Activated CD4-positive, alpha-beta T cell treated with anti-CD3 and anti-CD28 coated beads for 24 hours (primary cell): ENCODE measurements around the gene SACM1L.

ENCODE experiments used
- DNase-seq, 2 donors: peaks; one replicate each; pipeline ENCODE4 v3.0.0-alpha.2; 2020; ENCODE audit warnings: low read depth in 2 of 2

Gene SACM1L

DNA sequence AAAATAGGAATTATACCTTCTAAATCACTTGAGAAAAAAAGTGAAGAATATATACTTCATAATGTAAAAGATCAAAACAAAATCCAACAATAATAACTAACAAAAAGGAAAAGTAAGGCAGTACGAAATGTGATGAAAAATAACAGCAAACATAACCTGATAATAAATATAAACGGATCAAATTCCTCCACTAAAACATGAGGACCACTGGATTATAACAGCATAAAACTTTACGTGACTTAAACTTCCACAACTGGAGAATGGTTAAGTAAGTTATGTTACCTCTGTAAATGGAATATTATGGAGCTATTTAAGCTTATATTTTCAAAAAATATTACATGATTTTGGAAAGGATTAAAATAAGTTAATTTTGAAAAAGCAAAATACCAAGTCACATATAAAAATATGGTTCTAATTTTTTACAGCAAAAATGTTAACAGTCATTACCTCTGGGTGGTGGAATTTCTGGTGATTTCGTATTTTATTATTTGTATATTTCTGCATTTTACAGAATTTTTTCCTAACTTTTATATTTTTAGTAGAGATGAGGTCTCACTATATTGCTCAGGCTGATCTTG is 100.1 kb downstream of the SACM1L start:
- DNase-seq: no peak

DNA sequence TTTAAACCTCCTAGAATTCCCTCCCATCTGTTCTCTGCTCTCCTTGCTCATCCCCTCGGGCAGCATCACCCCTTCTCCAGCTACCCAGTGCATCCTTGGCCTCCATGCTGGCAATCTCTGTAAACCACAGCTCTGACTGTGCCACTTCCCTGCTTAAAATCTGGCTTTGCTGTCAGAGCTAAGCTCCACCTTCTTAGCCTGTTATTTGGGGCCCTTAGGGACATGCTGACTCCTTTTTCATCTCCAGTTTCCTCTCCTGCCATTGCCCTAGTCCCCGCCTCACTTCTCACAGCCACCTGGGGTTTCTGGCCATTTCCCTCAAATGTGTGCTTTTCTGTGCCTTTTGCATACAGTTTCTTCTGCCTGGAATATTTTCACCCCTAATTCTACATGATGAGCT is 101.4 kb downstream of the SACM1L start:
- DNase-seq: no peak

DNA sequence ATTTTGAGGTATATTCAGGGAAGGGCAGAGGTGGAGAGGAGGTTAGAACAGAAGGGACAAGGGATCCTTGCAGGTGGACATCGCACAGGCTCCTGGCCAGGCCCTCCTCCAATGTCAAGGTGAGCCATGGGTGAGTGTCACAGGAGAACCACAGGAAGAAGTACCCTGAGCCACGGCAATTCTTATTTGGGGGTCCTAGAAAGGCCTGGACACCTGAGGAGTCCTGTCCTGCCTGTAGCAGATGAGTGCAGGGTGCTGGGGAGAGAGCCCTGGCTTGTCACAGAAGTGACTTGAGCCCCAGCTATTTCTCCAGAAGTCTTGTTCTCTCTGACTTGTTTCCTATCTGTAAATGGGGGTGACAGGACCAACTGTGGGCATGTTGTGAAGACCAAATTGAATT is 102.8 kb downstream of the SACM1L start:
- DNase-seq: no peak

DNA sequence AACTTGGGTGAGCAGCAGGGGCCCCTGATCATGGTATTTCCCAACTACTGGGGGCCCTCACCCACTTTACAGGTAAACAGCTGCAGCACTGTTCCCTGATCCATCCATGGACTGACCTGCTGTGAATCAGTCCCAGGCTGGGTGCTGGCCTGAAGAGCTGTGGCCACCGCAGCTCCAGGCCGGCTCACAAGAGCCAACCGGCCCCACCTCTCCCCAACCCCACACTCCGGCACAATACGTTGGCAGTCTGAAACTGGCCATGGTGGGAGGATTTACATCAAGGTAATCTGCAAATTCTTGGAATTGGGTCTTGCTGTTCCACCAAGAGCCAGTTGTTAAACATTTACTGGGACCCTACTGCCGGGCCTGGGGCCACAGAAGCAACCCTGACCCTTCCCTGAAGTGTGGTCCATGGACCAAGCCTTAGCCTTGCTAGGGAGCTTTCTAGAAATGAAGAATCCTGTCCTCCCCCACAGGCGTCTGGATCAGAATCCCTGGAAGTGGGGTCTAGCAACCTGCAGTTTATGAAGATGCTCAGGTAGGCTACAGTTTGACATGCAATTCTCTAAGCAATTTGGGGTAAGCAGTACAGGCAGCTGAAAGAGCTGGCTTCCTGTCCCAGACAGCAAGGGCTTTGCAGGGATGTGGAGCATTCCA is 103.4 kb downstream of the SACM1L start:
- no peak for DNase-seq

DNA sequence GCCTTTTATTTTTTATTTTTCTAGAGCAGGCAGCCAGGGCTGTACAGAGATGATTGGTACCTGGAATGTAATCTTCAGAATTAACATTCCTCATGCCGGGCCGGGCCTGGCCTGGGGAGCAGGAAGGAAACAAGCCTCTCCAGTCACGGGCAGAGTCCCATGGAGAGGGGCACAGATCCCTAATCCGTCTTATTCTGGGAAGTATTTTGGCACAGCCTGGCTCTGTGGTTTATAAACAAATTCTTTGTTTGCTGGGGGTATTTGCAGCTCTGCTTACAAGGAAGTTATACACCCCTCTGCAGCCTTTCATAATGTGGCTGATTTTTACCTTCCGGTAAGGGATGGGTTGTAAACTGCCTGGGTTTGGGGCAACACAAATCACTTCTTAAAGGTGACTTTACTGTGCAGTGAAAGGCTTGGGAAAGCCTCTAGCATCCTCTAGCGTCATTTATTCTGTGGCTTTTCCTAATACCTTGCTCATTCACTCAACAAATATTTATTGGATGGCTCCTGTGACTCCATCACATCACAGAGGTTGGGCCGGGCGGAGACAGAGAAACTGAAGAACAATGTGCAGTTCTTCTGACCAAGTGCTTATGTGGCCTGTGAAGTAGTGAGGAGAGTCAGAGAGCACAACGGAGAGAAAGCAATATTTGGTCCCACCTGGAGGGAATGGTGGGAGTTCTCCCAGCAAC is 104.4 kb downstream of the SACM1L start:
- no peak for DNase-seq

DNA sequence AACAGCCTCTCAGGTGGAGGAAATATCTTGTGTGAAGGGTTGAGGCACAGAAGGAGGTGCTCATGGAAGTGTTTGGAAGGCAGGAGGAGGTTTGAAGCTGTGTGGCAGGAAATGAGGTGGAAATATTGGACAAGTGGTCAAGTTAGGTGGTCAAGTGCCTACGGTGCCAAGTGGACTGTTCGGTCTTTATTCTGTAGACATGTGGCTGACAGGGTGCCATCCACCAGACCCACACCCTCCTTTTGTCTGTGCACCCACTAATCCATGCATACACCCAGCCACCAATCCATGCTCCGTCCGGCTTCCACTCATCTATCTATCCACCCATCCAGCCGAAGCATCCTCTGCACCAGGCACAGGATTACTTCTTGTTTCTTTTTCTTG is 105.0 kb downstream of the SACM1L start:
- no peak for DNase-seq

DNA sequence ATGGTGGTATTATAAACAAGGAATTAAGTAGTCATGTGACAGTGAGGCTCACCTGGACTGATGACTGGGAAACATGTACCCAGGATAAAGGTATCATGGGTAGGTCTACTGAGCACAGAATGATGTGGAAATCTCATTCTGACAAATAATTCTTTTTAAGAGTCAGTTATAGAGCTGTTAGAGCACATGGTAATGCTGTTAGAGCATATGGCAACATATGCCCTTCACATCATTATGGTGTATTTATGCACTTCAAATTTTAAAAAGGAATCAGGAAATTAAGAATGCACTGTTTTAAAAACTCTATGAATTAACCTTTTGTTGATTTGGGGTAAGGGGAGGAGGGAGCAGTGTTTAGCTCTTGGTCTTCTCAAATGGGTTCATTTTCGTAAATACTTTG is 105.5 kb downstream of the SACM1L start:
- no peak for DNase-seq
